HG03558 (cell line): ENCODE measurements around the gene TMEM145.
"Not testable (repeated sequence)": the region's sequence is repeated elsewhere in the genome, so short reads cannot be mapped to it uniquely, and the experiment has no call there.

ENCODE experiments used
- ATAC-seq: cut with Tn5 transposase; IDR thresholded peaks from one replicate; pipeline ENCODE4 v1.9.1; 2021; ENCODE audit warnings: moderate number of reproducible peaks; ENCODE audit not compliant: unreplicated experiment; ENCODE audit errors: extremely low read depth

The TMEM145 gene

DNA sequence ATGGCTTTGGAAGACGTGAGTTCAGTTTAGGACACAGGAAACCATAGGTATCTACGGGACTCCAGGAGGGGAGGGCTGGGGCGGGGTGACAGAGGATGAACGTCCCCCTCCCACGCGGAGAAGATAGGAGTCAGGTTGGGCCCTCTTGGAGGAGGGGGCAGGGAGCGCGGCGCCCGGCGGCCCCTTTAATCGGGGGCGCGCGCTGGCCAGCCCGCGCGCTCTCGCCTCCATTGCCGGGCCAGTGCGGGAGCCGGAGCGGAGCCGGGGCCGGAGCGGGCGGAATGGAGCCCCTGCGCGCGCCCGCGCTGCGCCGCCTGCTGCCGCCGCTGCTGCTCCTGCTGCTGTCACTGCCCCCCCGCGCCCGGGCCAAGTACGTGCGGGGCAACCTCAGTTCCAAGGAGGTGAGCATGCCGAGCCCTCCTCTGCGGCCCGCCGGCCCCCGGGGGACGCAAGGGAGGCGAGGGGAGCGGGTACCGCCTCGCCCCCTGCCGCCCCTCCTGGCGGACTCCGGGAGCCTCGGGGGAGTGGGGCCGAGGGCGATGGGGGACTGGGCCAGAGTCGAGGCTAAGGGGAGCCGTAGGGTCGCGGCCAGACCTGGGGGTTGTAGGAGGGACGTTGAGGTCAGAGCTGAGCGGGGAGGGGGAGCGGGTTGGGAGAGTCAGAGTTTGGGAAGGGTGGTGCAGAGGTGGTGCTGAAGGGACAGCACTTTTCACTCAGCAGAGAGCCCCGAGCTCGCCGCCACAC is at the start of gene TMEM145:
Gene TMEM145 (plus strand): TSS at position 214 of the 744 bp plus-strand sequence. CDS start 68 bp downstream, at position 282.
- no peak for ATAC-seq

DNA sequence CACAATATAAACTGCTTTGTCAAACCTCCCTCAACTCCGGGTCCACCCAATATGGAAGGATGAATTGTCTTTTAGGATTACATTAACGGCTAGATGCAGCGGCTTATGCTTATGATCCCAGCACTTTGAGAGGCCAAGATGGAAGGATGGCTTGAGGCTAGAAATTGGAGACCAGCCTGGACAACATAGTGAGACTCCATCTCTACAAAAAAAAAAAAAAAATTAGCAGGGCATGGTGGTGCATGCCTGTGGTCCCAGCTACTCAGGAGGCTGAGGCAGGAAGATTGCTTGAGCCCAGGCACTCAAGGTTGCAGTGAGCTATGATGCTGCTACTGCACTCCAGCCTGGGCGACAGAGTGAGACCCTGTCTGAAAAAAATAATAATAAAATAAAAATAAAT is 47.0 kb upstream of the TMEM145 start:
- not testable (repeated sequence) for ATAC-seq

DNA sequence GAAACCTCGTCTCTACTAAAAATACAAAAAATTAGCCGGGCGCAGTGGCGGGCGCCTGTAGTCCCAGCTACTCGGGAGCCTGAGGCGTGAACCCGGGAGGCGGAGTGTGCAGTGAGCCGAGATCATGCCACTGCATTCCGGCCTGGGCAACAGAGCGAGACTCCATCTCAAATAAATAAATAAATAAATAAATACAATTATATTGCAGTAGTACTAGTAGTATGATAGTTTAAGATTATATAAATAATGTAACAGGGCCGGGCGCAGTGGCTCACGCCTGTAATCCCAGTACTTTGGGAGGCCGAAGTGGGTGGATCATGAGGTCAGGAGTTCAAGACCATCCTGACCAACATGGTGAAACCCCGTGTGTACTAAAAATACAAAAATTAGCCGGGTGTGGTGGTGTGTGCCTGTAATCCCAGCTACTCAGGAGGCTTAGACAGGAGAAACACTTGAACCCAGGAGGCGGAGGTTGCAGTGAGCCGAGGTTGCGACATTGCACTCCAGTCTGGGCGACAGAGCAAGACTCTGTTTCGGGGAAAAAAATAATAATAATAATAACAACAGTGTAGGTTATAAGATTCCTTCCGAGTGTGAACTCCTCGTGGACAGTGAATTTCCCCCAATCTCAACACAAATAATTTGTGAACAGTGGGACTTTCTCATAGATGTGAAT is 46.0 kb upstream of the TMEM145 start:
- not testable (repeated sequence) for ATAC-seq

DNA sequence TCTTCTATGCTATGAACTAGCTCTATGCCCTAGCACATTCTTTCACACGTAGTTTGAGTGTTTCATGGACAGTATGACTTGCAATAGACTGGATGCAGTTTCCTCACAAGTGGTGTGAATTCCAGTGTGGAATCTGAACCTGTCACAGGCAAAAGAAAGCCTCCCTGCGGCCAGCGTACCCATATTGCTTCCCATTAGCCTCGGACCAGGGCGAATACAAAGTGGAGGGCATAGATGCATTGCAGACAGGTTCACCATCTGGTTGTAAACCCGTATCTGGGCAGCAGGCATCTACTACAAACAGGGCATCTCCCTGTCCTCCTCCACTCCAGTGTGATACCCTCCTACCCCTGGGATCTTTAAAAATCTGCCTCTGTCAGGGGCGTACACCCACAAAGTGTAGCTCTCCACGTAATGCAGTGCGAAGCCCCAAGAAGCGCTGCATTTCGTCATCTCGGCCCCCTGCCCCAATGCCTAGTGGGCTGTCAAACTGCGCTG is 45.4 kb upstream of the TMEM145 start:
- no peak for ATAC-seq

DNA sequence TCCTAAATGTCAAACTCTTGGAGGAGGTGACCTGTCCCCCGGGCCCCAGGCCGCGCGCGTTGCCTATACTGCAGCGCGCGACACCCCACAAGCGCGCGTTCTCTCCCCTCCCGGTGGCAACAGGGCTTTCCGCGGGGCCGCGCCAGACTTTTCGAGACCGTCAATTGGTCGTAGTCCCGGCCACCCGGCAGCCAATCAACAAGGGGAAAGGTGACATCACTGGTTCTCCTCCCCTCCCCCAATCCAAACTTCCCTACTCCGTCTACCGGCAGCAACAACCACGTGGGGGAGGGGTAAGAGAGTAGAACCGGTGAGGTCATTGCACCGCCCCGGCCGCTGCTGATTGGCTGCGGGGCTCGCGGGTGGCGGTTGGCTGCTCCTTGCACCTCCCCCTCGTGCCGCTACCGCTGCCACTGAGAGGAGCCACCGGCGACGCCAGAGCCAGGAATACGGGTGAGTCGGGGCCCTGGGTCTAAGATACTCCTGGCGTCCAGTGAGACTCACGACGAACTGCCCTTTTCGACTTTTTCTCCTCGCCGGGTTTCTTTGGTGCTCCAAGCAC is 44.9 kb upstream of the TMEM145 start:
- ATAC-seq, result peak; percentile 24

DNA sequence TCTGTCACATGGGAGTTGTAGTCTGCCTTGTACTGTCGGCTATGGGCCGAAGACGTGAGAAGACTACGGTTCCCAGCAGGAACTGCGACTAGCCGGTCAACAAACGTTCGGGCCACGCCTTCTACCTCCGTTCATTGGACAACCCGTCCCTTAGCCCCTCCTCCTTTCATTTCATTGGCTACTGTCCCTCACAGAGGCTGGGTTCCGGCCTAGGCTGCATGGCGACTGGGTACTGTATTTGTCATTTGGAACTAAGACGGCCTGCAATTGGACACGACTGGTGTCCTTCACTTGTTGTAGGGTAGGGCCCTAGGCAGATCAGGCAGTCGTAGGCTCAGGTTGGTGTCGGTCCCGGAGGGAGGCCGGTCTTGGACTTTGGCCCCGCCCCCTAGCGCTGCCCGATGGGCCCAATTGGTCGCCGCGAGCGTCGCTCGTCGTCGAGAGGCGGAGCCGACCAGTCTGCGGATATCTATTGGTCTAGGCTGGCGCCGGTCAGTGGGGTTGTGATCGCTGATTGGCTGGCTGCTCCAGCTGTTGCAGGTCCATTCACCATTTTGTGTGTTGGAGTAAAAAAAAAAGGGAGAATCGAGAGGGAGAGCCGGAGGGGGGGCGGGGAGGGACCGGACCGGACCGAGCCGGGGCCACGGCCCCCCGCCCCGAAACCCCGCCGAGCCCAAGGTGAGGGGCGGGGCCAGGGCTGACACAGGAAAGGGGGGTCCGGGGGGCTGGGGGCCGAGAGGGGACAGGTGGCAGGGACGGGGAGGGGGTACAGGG is 44.2 kb upstream of the TMEM145 start, which contains the start of gene CIC:
Gene CIC (plus strand): TSS at position 549 of the 774 bp plus-strand sequence. CDS start 2,532 bp downstream, outside the sequence.
- peak; percentile 47 for ATAC-seq

DNA sequence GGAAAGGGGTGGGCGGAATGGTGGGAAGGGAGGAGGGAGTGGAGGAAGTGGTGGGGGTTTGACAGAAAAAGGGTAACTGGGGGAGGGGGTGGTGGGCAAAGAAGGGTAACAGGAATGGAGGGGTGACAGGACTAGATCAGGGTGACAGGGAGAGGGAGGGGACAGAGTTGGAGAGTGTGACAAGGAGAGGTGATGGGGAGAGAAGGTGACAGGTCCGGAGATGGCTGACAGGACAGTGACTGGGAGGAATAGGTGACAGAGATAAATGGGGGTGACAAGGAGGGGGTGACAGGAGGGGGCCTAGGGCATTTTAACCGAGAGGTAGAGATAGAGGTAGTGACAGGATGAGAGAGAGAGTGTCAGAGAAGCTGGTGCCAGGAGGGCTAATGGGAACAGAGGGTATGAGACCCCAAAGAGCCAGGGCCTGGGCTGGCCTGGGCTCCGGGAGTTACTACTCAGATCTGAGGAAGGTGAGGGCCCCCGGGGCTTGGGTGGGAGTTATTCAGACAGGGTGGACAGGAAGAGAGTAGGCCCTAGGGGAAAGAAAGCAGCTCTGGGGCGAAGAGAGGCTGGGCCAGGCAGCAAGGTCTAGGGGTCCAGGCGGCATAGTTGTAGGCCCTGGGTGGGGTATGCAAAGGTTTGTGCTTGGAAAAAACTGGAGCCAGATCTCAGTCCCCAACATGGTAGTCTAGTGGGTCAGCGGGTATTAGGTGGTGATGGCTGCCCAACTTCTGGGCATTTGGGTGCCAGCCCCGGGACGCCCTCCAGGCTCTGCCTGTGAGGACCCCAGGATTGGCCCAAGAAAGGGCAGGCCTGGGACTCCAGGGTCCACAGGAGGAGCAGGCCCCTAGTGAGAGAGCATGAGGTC is 43.4 kb upstream of the TMEM145 start:
- ATAC-seq, result no peak

DNA sequence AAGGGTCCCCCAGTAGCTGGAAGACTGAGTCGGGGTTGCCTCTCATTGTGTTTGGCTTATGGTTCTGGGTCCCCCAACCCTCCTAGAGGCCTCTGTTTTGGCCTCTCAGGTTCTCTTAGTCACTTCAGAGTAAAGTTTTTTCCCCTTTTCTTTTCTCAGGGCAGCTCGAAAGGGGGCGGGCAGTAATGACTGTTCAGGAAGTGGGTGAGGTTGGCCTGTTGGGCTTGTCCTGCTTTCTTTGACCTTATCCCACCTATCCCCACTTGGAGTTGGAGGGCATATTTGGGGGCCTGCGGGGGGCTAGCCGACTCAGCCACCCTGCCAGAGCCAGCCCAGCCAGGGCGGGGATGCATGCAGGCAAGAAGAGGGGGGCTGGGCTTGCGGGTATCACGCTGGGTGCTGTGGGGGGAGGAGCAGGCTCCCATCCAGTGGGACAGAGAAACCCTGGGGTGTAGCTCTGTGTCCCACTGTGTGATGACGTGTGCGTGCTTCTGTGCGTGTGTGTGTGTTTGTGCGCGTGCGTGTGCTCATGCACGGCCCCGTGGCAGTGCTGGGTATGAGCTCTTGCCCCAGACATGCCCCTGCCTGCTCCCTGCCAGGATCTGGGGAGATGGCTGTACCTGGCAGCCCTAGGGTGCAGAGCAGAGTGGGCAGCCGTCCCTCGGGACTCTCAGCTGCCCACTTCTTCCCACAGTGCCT is 42.6 kb upstream of the TMEM145 start:
- ATAC-seq, result no peak

DNA sequence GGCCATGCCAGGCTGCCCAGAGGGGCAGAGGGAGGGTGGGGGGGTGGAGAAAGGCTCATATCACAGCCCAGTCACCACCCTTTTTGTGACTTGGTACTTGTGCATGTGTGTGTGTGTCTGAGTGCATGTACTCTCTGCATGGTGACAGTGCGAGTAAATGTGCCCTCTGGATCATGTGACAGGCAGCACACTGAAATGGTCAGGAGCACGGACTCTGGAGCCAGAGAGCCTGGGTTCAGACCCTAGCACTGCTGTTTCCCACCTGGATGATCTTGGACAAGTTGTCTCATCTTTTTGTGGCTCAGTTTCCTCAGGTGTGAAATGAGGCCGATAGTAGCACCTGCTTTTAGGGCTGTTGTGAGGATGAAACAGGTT is 42.1 kb upstream of the TMEM145 start:
- no peak for ATAC-seq

DNA sequence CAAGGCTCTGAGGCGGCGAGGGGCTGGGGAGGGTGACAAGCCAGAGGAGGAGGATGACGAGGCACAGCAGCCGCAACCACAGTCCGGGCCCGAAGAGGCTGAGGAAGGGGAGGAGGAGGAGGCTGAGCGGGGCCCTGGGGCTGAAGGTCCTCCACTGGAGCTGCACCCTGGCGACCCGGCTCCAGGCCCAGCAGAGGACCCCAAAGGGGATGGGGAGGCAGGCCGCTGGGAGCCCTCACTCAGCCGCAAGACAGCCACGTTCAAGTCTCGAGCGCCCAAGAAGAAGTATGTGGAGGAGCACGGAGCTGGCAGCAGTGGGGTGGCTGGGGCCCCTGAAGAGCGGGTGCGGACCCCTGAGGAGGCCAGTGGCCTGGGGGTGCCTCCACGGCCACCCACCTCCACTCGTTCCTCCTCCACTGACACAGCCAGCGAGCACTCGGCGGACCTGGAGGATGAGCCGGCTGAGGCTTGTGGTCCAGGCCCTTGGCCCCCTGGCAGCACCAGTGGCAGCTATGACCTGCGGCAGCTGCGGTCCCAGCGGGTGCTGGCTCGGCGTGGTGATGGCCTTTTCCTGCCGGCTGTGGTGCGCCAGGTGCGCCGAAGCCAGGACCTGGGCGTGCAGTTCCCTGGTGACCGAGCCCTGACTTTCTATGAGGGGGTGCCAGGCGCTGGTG is 41.1 kb upstream of the TMEM145 start:
- ATAC-seq, result no peak

DNA sequence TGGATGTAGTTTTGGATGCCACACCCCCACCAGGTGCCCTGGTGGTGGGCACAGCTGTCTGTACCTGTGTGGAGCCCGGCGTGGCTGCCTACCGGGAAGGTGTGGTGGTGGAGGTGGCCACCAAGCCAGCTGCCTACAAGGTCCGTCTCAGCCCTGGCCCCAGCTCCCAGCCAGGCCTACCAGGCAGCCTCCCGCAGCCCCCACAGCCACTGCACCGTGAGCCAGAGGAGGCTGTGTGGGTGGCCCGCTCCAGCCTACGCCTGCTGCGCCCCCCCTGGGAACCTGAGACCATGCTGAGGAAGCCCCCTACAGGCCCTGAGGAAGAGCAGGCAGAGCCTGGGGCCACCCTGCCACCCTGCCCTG is 40.6 kb upstream of the TMEM145 start:
- ATAC-seq, result no peak

DNA sequence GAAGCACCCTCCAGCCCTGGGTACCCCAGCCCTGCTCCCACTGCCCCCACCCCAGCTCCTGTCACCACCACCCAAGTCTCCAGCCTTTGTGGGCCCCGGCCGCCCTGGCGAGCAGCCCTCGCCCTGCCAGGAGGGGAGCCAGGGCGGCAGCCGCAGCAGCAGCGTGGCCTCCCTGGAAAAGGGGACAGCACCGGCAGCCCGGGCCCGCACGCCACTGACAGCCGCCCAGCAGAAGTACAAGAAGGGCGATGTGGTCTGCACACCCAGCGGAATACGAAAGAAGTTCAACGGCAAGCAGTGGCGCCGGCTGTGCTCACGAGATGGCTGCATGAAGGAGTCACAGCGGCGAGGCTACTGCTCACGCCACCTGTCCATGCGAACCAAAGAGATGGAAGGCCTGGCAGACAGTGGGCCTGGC is 40.1 kb upstream of the TMEM145 start:
- ATAC-seq, result no peak

DNA sequence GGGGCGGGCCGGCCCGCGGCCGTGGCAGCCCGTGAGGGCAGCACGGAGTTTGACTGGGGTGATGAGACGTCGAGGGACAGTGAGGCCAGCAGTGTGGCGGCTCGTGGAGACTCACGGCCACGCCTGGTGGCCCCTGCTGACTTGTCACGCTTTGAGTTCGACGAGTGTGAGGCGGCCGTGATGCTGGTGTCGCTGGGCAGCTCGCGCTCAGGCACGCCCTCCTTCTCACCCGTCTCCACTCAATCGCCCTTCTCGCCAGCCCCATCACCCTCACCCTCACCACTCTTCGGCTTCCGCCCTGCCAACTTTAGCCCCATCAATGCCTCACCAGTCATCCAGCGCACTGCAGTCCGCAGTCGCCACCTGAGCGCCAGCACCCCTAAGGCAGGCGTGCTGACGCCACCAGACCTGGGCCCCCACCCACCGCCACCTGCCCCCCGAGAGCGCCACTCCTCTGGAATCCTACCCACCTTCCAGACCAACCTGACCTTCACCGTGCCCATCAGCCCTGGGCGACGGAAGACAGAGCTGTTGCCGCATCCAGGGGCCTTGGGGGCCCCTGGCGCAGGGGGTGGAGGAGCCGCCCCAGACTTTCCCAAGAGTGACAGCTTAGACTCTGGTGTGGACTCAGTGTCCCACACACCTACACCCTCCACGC is 39.6 kb upstream of the TMEM145 start:
- no peak for ATAC-seq

DNA sequence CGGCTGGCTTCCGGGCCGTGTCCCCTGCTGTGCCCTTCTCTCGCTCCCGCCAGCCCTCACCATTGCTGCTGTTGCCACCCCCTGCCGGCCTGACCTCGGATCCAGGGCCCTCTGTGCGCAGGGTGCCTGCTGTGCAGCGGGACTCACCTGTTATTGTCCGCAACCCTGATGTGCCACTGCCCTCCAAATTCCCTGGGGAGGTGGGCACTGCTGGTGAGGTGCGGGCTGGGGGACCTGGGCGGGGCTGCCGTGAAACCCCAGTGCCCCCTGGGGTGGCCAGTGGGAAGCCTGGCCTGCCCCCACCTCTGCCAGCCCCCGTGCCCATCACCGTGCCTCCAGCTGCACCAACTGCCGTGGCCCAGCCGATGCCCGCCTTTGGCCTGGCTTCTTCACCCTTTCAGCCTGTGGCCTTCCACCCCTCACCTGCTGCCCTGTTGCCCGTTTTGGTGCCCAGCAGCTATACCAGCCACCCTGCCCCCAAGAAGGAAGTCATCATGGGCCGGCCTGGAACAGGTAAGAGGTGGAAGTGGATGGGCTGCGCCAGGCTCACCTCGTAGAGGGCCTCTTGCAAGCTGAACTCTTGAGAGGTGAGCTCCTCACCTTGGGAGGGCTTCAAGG is 38.9 kb upstream of the TMEM145 start:
- ATAC-seq, result no peak

DNA sequence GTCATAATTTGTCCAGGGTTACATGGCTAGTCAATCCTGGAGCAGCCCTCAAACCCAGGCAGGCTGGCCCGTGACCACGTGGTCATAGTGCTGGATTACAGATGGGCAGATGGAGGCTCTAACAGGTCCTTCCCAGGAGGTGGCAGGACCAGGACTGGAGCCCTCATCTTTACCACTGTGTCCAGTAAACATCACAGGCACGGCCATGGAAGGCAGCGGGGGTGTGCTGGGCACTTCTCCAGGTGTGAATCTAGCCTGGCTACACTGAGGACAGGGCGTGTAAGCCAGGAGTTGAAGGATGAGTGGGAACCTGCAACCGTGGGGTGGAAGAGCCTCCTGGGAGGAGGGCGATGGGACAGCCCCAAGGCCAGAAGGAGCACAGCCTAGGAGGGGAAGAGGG is 38.0 kb upstream of the TMEM145 start:
- ATAC-seq, result no peak

DNA sequence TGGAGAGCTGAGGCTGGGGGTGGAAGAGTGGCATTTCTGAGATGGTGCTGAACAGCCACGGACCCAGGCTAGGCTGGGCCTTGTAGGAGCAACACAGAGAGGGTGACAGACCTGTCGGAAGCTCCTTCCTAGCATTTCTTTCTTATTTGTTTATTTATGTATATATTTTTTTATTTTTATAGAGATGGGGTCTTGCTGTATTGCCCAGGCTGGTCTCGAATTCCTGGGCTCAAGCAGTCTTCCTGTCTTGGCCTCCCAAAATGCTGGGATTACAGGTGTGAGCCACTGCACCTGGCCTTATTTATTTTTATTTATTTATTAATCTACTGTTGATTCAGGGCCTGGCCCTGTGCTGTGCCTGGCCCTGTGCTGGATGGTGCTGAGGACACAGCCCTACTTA is 37.6 kb upstream of the TMEM145 start:
- ATAC-seq, result no peak

DNA sequence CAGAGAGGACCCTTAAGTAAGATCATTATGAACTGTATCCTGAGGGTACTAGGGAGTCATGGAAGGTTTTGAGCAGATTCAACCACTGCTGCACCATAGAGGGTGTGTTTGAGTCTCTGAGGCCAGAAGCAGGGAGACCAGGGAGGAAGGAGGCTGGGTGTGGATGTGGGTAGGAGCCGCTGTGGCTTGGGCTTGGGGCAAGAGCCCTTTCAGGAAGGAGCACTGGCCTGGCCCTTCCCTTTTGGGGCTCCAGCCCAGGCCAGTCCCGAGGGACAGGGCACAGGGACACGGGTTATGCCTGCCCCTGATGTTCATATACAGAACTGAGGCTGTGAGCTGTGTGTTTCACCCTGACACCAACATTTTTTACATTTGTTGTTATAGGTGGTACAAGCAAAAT is 36.8 kb upstream of the TMEM145 start:
- ATAC-seq, result no peak

DNA sequence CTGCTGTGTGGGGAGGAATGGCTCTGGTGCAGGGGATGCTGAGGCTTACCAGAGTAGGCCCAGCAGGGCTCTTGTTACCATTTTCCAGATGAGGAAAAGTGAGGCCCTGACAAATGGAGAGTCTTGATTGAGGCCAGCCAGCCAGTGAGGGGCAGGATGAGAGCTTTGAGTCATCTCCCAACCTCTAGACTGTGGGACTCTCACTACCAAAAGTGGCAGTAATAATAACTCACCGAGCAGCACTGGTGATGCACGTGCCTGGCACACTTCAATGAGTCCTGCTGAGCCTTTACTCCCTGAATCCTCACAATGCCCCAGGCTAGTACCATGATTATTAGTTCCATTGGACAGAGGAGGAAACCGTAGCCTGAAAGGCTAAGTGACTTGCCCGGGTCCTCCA is 36.3 kb upstream of the TMEM145 start:
- no peak for ATAC-seq
